Keratinocyte (primary cell): ENCODE measurements around the gene FBXW5.

Source experiments
- EZH2 ChIP-seq: IDR thresholded peaks from one replicate; pipeline ENCODE4 v1.6.1; 2012; ENCODE audit warnings: inconsistent platforms, mild to moderate bottlenecking, low read length, moderate library complexity
- TF ChIP-seq, protein P1 (sequence below), 3 experiments: IDR thresholded peaks in 1 of 3; conservative IDR thresholded peaks in 1 of 3; optimal IDR thresholded peaks in 1 of 3; 2 replicates in 2 of 3; 3 replicates in 1 of 3; pipeline versions ENCODE3 to v1.5.1; 2011; ENCODE audit warnings: low read length in 3 of 3, mild to moderate bottlenecking in 3 of 3, moderate library complexity in 2 of 3, control low read depth in 1 of 3, inconsistent platforms in 1 of 3; ENCODE audit not compliant: insufficient read depth in 2 of 3; ENCODE audit errors: extremely low read depth in 1 of 3

GRCh38 chr9:136949239-136949816 is 4.8 kb upstream of the FBXW5 start:
- TF ChIP-seq, protein P1, sequence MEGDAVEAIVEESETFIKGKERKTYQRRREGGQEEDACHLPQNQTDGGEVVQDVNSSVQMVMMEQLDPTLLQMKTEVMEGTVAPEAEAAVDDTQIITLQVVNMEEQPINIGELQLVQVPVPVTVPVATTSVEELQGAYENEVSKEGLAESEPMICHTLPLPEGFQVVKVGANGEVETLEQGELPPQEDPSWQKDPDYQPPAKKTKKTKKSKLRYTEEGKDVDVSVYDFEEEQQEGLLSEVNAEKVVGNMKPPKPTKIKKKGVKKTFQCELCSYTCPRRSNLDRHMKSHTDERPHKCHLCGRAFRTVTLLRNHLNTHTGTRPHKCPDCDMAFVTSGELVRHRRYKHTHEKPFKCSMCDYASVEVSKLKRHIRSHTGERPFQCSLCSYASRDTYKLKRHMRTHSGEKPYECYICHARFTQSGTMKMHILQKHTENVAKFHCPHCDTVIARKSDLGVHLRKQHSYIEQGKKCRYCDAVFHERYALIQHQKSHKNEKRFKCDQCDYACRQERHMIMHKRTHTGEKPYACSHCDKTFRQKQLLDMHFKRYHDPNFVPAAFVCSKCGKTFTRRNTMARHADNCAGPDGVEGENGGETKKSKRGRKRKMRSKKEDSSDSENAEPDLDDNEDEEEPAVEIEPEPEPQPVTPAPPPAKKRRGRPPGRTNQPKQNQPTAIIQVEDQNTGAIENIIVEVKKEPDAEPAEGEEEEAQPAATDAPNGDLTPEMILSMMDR (optimal IDR thresholded peaks at IDR 0.05 in 1 of 3, IDR thresholded peaks at IDR 0.05 in 1 of 3, conservative IDR thresholded peaks at IDR 0.05 in 1 of 3; ENCODE audit: extremely low read depth in 1 of 3, insufficient read depth in 2 of 3, low read length in 3 of 3) = no peak
- TF ChIP-seq EZH2 = no peak
